HepG2 (cell line): ENCODE measurements around the gene TEAD1. TPM values are rescaled to one million over a fixed set of nuclear protein-coding genes. Genes with fewer than 3 reads are reported as not detected.

Experiments
- E2F5 ChIP-seq: sonication (generic); formaldehyde crosslinking; conservative IDR thresholded peaks from 2 replicates; pipeline ENCODE4 v1.4.0; 2020; ENCODE audit warnings: missing genetic modification reagents
- FOSL2 ChIP-seq: sonication (generic); formaldehyde crosslinking; IDR thresholded peaks from 2 replicates; pipeline ENCODE4 v1.4.0; 2020; ENCODE audit warnings: missing genetic modification reagents
- GATAD1 ChIP-seq: IDR thresholded peaks from 2 replicates; pipeline ENCODE4 v1.6.1; 2016; ENCODE audit warnings: missing genetic modification reagents, missing compliant biosample characterization
- HDAC1 ChIP-seq: sonication (generic); formaldehyde crosslinking; IDR thresholded peaks from 2 replicates; pipeline ENCODE4 v1.5.1; 2020; ENCODE audit warnings: mild to moderate bottlenecking, missing genetic modification reagents
- HDAC2 ChIP-seq: sonication (generic); formaldehyde crosslinking; IDR thresholded peaks from 2 replicates; pipeline ENCODE4 v1.4.0; 2020; ENCODE audit warnings: missing genetic modification reagents
- IRF2 ChIP-seq: IDR thresholded peaks from 2 replicates; pipeline ENCODE4 v1.6.1; 2018; ENCODE audit warnings: missing genetic modification reagents, missing compliant biosample characterization
- MYC ChIP-seq: sonication (generic); formaldehyde crosslinking; IDR thresholded peaks from 2 replicates; pipeline ENCODE4 v1.9.0; 2021; ENCODE audit warnings: missing genetic modification reagents, borderline replicate concordance
- NFKB2 ChIP-seq: sonication (generic); formaldehyde crosslinking; IDR thresholded peaks from 2 replicates; pipeline ENCODE4 v1.4.0; 2020; ENCODE audit warnings: missing genetic modification reagents, borderline replicate concordance
- NR3C1 ChIP-seq: sonication (generic); formaldehyde crosslinking; IDR thresholded peaks from 2 replicates; pipeline ENCODE4 v1.4.0; 2020; ENCODE audit warnings: missing genetic modification reagents
- PHB2 ChIP-seq: fragments of 450-650 bp; IDR thresholded peaks from 2 replicates; pipeline ENCODE4 v1.6.1; 2018; ENCODE audit not compliant: partially characterized antibody
- PHF5A ChIP-seq: IDR thresholded peaks from one replicate; pipeline ENCODE4 v1.6.1; 2018; ENCODE audit warnings: low read depth, missing genetic modification reagents; ENCODE audit not compliant: unreplicated experiment
- SOX13 ChIP-seq, 3 experiments: fragments of 450-650 bp in 1 of 3; sonication (generic) in 1 of 3; formaldehyde crosslinking in 1 of 3; IDR thresholded peaks in 2 of 3; conservative IDR thresholded peaks in 1 of 3; 2 replicates each; pipeline versions ENCODE4 v1.5.0 to v1.6.1; 2016 to 2020; ENCODE audit warnings: antibody characterized with exemption in 1 of 3, mild to moderate bottlenecking in 1 of 3, missing compliant biosample characterization in 1 of 3, missing genetic modification reagents in 1 of 3, moderate library complexity in 1 of 3
- TCF12 ChIP-seq, 2 experiments: fragments of 450-650 bp in 1 of 2; sonication (generic) in 1 of 2; formaldehyde crosslinking in 1 of 2; IDR thresholded peaks; 2 replicates each; pipeline versions ENCODE4 v1.6.1 to v1.8.0; 2017 to 2022; ENCODE audit warnings: antibody characterized with exemption in 1 of 2, mild to moderate bottlenecking in 1 of 2, missing genetic modification reagents in 1 of 2, moderate library complexity in 1 of 2
- YEATS2 ChIP-seq: sonication (generic); formaldehyde crosslinking; IDR thresholded peaks from 2 replicates; pipeline ENCODE4 v1.4.0; 2020; ENCODE audit warnings: missing genetic modification reagents, borderline replicate concordance
- ZNF230 ChIP-seq: sonication (generic); formaldehyde crosslinking; IDR thresholded peaks from 2 replicates; pipeline ENCODE4 v1.4.0; 2020; ENCODE audit warnings: mild to moderate bottlenecking, missing genetic modification reagents
- ZNF441 ChIP-seq: sonication (generic); formaldehyde crosslinking; IDR thresholded peaks from 2 replicates; pipeline ENCODE4 v1.7.0; 2021; ENCODE audit warnings: missing genetic modification reagents, borderline replicate concordance
- ZXDC ChIP-seq: sonication (generic); formaldehyde crosslinking; IDR thresholded peaks from 2 replicates; pipeline ENCODE4 v1.5.0; 2020; ENCODE audit warnings: mild to moderate bottlenecking, missing genetic modification reagents
- polyA plus RNA-seq, 8 experiments: library from polyadenylated mRNA; depleted of rRNA in 3 of 8; stranded (reverse) in 7 of 8; unstranded in 1 of 8; fragments of >200 nt; fragmentation: Illumina TruSeq in 4 of 8; extraction: Trizol in 4 of 8; gene quantifications; 2 replicates each; pipeline versions ENCODE4 v1.2.1 to v1.2.3, GENCODE V29; 2011 to 2016; ENCODE audit warnings: low read depth in 4 of 8, missing spikeins in 1 of 8, mixed read lengths in 1 of 8; ENCODE audit not compliant: insufficient read depth in 1 of 8
- total RNA-seq, 5 experiments: library from RNA; depleted of rRNA; stranded (reverse); fragments of >200 nt; fragmentation: Illumina TruSeq; extraction: Trizol; gene quantifications; 2 replicates each; pipeline ENCODE4 v1.2.3, GENCODE V29; 2016; ENCODE audit warnings: low read depth in 1 of 5

Gene TEAD1
- total and polyA plus RNA-seq, 2 of the 13 experiments (the other 11 are each of a cell fraction or from before 2014, with no cell fraction given) = 20.1 to 30.5 TPM

GRCh38 chr11:12963792-12964536 is 289.7 kb downstream of the TEAD1 start (continued):
- TF ChIP-seq ZXDC (CRISPR knock-in tag) (no peak), NFKB2 (CRISPR knock-in tag) (0 out of 2 replicates have a peak, but pooled peaks have one; percentile 33), FOSL2 (CRISPR knock-in tag) (peak; percentile 51), IRF2 (peak; percentile 39; the same call in 1 of the 2 replicates), YEATS2 (no peak), NR3C1 (CRISPR knock-in tag) (no peak), ZNF441 (CRISPR knock-in tag) (no peak), TCF12 (IDR thresholded peaks at IDR 0.05) (no peak), TCF12 (CRISPR knock-in tag; IDR thresholded peaks at IDR 0.05) (no peak), PHF5A (CRISPR knock-in tag) (no peak), HDAC1 (CRISPR knock-in tag) (no peak; the same call in 1 of the 2 replicates), MYC (CRISPR knock-in tag) (peak; percentile 29; the same call in 1 of the 2 replicates), GATAD1 (CRISPR knock-in tag) (0 out of 2 replicates have a peak, but pooled peaks have one; percentile 32), SOX13 (IDR thresholded peaks at IDR 0.05) (no peak), SOX13 (CRISPR knock-in tag; conservative IDR thresholded peaks at IDR 0.05 in 1 of 2, IDR thresholded peaks at IDR 0.05 in 1 of 2) (0 out of 4 replicates have a peak, but pooled peaks of 1 of the 2 experiments have one; percentile 24), PHB2 (no peak), E2F5 (CRISPR knock-in tag) (no peak), ZNF230 (CRISPR knock-in tag) (no peak), HDAC2 (peak; percentile 46; the same call in 1 of the 2 replicates)
- TF ChIP-seq, all 625 proteins: peak for 45
